ENCODE measurements around the gene AK8.

GRCh38 chr9:132792547-132792946, 85.5 kb downstream of the AK8 start:
- TF ChIP-seq CTCF (IDR thresholded peaks at IDR 0.05): no peak
- no peak for TF ChIP-seq POLR2A (IDR thresholded peaks at IDR 0.05)

Data from ovary (tissue), 3 donors.